ENCODE results near the gene ZCCHC8. TPM values are rescaled to one million over a fixed set of nuclear protein-coding genes. Genes with fewer than 3 reads are reported as not detected.
"Not testable (repeated sequence)": the region's sequence is repeated elsewhere in the genome, so short reads cannot be mapped to it uniquely, and the experiment has no call there.

The ZCCHC8 gene
- total and polyA plus RNA-seq, 2 donors (not counting 1 experiment from before 2014, with no cell fraction given): 10.9 to 23.8 TPM

- Histone ChIP-seq H3K9ac (ENCODE audit: insufficient read depth, low read length) (no peak overlapping the region), H3K36me3 (ENCODE audit: control insufficient read depth, insufficient read depth, low read length) (no peaks in the 10 kb centered on the region)
Observed at GRCh38 chr12:122467983-122468382, 32.7 kb downstream of the ZCCHC8 start.

GRCh38 chr12:122464317-122465042 is 36.3 kb downstream of the ZCCHC8 start:
- not testable (repeated sequence) for H3K79me2 ChIP-seq (ENCODE audit: control insufficient read depth, insufficient read depth, low read length); H3K9ac ChIP-seq (ENCODE audit: insufficient read depth, low read length); H3K4me2 ChIP-seq (ENCODE audit: extremely low read depth, insufficient read depth, low read length); H3K36me3 ChIP-seq (ENCODE audit: control insufficient read depth, insufficient read depth, low read length); H4K20me1 ChIP-seq (ENCODE audit: control insufficient read depth, extremely low read depth, insufficient read depth, low read length); H3K27me3 ChIP-seq (ENCODE audit: control insufficient read depth, insufficient read depth, low read length); H3K4me3 ChIP-seq (replicated peaks in 1 of 4; ENCODE audit: control extremely low read depth in 1 of 4, insufficient read depth in 1 of 4, low read depth in 3 of 4, low read length in 4 of 4); H2AFZ ChIP-seq (ENCODE audit: low read length); H3K9me3 ChIP-seq (ENCODE audit: control insufficient read depth, insufficient read depth, low read depth, low read length); H3K4me1 ChIP-seq (ENCODE audit: control insufficient read depth, extremely low read depth, insufficient read depth, low read length)
- peak; percentile 97 to 100 for DNase-seq (ENCODE audit: low read depth in 2 of 2)
- H3K27ac ChIP-seq (ENCODE audit: insufficient read depth, low read length): peak overlapping the region; percentile 87

More at GRCh38 chr12:122467983-122468382, 32.7 kb downstream of the ZCCHC8 start:
- H3K79me2 ChIP-seq (ENCODE audit: control insufficient read depth, insufficient read depth, low read length): no peaks in the 10 kb centered on the region
- no peaks in the 10 kb centered on the region for H4K20me1 ChIP-seq (ENCODE audit: control insufficient read depth, extremely low read depth, insufficient read depth, low read length)
- H3K4me1 ChIP-seq (ENCODE audit: control insufficient read depth, extremely low read depth, insufficient read depth, low read length): peaks cover 8% of the 10 kb centered on the region
- H3K4me3 ChIP-seq (replicated peaks in 1 of 4; ENCODE audit: control extremely low read depth in 1 of 4, insufficient read depth in 1 of 4, low read depth in 3 of 4, low read length in 4 of 4): no peak overlapping the region
- H3K27ac ChIP-seq (ENCODE audit: insufficient read depth, low read length): no peak overlapping the region
- no peak overlapping the region for H2AFZ ChIP-seq (ENCODE audit: low read length)
- H3K9me3 ChIP-seq (ENCODE audit: control insufficient read depth, insufficient read depth, low read depth, low read length): no peaks in the 10 kb centered on the region
- no peaks in the 10 kb centered on the region for H3K27me3 ChIP-seq (ENCODE audit: control insufficient read depth, insufficient read depth, low read length)
- no peak for DNase-seq (ENCODE audit: low read depth in 2 of 2)
- no peak overlapping the region for H3K4me2 ChIP-seq (ENCODE audit: extremely low read depth, insufficient read depth, low read length)
- TF ChIP-seq EZH2 (IDR thresholded peaks at IDR 0.05; ENCODE audit: low read length, missing control alignments) (no peak), CTCF (conservative IDR thresholded peaks at IDR 0.05 in 1 of 2, IDR thresholded peaks at IDR 0.05 in 1 of 2; ENCODE audit: low read depth in 1 of 2, low read length in 2 of 2) (no peak)

GRCh38 chr12:122460641-122461040 is 40.1 kb downstream of the ZCCHC8 start:
- DNase-seq (ENCODE audit: low read depth in 2 of 2): no peak
- TF ChIP-seq CTCF (conservative IDR thresholded peaks at IDR 0.05 in 1 of 2, IDR thresholded peaks at IDR 0.05 in 1 of 2; ENCODE audit: low read depth in 1 of 2, low read length in 2 of 2) (no peak), EZH2 (IDR thresholded peaks at IDR 0.05; ENCODE audit: low read length, missing control alignments) (no peak)
- Histone ChIP-seq H3K36me3 (ENCODE audit: control insufficient read depth, insufficient read depth, low read length) (no peaks in the 10 kb centered on the region), H3K79me2 (ENCODE audit: control insufficient read depth, insufficient read depth, low read length) (no peaks in the 10 kb centered on the region), H3K9me3 (ENCODE audit: control insufficient read depth, insufficient read depth, low read depth, low read length) (no peaks in the 10 kb centered on the region), H3K4me3 (replicated peaks in 1 of 4; ENCODE audit: control extremely low read depth in 1 of 4, insufficient read depth in 1 of 4, low read depth in 3 of 4, low read length in 4 of 4) (no peak overlapping the region), H4K20me1 (ENCODE audit: control insufficient read depth, extremely low read depth, insufficient read depth, low read length) (no peaks in the 10 kb centered on the region), H3K27ac (ENCODE audit: insufficient read depth, low read length) (no peak overlapping the region), H3K4me2 (ENCODE audit: extremely low read depth, insufficient read depth, low read length) (no peak overlapping the region), H2AFZ (ENCODE audit: low read length) (no peak overlapping the region), H3K27me3 (ENCODE audit: control insufficient read depth, insufficient read depth, low read length) (no peaks in the 10 kb centered on the region), H3K4me1 (ENCODE audit: control insufficient read depth, extremely low read depth, insufficient read depth, low read length) (peaks cover 8% of the 10 kb centered on the region), H3K9ac (ENCODE audit: insufficient read depth, low read length) (no peak overlapping the region)

Measured in fibroblast of lung (primary cell).